Measurements from ENCODE around the gene NTN3. TPM values are rescaled to one million over a fixed set of nuclear protein-coding genes. Genes with fewer than 3 reads are reported as not detected.
"Not testable (repeated sequence)": the region's sequence is repeated elsewhere in the genome, so short reads cannot be mapped to it uniquely, and the experiment has no call there.

Gene NTN3
- total and polyA plus RNA-seq, 2 donors from 2014 or later = 0.28 TPM; not detected in 1

DNA sequence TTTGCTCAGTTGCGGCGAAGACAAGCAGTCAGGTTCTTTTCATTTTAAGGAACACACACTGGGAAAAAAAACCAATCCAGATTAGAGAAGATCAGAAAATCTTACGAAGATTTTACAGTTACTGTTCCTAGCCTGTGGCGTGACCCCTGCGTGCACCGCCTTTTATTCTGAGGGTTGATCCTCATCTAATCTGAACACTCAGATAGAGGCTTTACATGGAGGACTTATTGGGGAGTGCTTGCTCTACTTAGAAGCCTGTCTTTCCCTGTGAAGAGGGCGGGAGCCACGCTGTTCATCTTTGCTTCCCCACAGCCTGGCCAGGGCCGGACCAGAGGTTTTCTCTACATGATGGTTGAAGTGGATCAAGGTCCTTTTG, 5.2 kb downstream of the NTN3 start:
- H3K9ac ChIP-seq (ENCODE audit: low read length in 3 of 3) = peak overlapping the region in 2 of 3 donors; percentile 2 to 37
- no peaks in the 10 kb centered on the region for H3K36me3 ChIP-seq (ENCODE audit: control insufficient read depth in 2 of 3, insufficient read depth in 3 of 3, low read length in 3 of 3)
- no peaks in the 10 kb centered on the region for H3K9me3 ChIP-seq (ENCODE audit: control insufficient read depth in 2 of 3, insufficient read depth in 1 of 3, low read length in 3 of 3)
- peaks cover 0 to 50% (median 17%) of the 10 kb centered on the region in 3 donors for H3K4me1 ChIP-seq (ENCODE audit: control insufficient read depth in 2 of 3, insufficient read depth in 2 of 3, low read depth in 1 of 3, low read length in 3 of 3)
- H3K4me3 ChIP-seq (ENCODE audit: low read length in 3 of 3) = peak overlapping the region in 2 of 3 donors; percentile 6 to 47
- no peak for FAIRE-seq
- DNase-seq = peak in 1 of 5 donors; percentile 39
- no peaks in the 10 kb centered on the region for H3K27me3 ChIP-seq (ENCODE audit: control insufficient read depth, insufficient read depth, low read length)
- TF ChIP-seq, protein P1, sequence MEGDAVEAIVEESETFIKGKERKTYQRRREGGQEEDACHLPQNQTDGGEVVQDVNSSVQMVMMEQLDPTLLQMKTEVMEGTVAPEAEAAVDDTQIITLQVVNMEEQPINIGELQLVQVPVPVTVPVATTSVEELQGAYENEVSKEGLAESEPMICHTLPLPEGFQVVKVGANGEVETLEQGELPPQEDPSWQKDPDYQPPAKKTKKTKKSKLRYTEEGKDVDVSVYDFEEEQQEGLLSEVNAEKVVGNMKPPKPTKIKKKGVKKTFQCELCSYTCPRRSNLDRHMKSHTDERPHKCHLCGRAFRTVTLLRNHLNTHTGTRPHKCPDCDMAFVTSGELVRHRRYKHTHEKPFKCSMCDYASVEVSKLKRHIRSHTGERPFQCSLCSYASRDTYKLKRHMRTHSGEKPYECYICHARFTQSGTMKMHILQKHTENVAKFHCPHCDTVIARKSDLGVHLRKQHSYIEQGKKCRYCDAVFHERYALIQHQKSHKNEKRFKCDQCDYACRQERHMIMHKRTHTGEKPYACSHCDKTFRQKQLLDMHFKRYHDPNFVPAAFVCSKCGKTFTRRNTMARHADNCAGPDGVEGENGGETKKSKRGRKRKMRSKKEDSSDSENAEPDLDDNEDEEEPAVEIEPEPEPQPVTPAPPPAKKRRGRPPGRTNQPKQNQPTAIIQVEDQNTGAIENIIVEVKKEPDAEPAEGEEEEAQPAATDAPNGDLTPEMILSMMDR (IDR thresholded peaks at IDR 0.05; ENCODE audit: borderline replicate concordance, extremely low read depth, insufficient read depth) = no peak
- peak overlapping the region; percentile 27 to 68 for H3K27ac ChIP-seq (ENCODE audit: low read depth in 2 of 2, low read length in 2 of 2)
- intact Hi-C loops (cut with DNase I) = no loop called here

DNA sequence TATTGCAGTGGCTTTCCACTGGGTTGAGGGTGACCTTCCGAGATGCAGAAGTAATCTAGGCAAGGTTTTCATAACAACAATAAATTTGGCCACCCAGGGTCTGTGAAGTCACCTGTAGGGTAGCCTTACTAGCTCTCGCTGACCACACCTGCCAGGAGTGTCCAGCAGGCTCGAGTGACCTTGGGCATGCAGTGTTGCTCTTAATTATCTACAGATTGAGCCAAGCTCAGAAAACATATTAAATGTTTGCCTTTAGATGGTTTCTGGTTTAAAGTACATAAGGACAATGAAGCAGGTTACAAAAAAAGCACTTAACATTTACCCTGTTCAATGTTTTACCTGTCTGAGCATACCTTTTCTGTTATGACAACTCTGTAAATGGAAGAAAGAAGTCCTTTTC, 5.6 kb downstream of the NTN3 start:
- H3K27ac ChIP-seq (ENCODE audit: low read depth in 2 of 2, low read length in 2 of 2) = peak overlapping the region; percentile 27 to 68

DNA sequence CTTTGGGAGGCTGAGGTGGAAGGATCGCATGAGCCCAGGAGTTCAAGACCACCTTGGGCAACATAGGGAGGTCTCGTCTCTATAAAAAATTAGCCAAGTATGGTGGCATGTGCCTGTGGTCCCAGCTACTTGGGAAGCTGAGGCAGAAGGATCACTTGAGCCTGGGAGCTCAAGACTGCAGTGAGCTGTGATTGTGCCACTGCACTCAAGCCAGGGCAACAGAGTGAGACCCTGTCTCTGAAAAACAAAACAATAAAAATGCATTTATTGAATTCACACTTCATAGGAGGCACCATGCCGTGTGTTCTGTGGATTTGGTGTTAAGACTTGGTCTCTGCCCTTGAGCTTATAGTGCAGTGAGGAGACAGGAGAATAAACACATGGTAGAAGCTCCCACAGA, 6.2 kb downstream of the NTN3 start:
- Histone ChIP-seq H3K9ac (ENCODE audit: low read length in 3 of 3) (peak overlapping the region in 2 of 3 donors; percentile 10 to 41), H3K4me1 (ENCODE audit: control insufficient read depth in 2 of 3, insufficient read depth in 2 of 3, low read depth in 1 of 3, low read length in 3 of 3) (peaks cover 0 to 51% (median 17%) of the 10 kb centered on the region in 3 donors), H3K9me3 (ENCODE audit: control insufficient read depth in 2 of 3, insufficient read depth in 1 of 3, low read length in 3 of 3) (no peaks in the 10 kb centered on the region), H3K27ac (ENCODE audit: low read depth in 2 of 2, low read length in 2 of 2) (peak overlapping the region; percentile 27 to 68), H3K4me3 (ENCODE audit: low read length in 3 of 3) (no peak overlapping the region), H3K36me3 (ENCODE audit: control insufficient read depth in 2 of 3, insufficient read depth in 3 of 3, low read length in 3 of 3) (no peaks in the 10 kb centered on the region), H3K27me3 (ENCODE audit: control insufficient read depth, insufficient read depth, low read length) (no peaks in the 10 kb centered on the region)
- no peak for FAIRE-seq
- intact Hi-C loops (cut with DNase I) = no loop called here
- TF ChIP-seq, protein P1 (IDR thresholded peaks at IDR 0.05; ENCODE audit: borderline replicate concordance, extremely low read depth, insufficient read depth) = no peak
- DNase-seq = no peak

More for the DNA sequence above, 5.6 kb downstream of the NTN3 start:
- no peak overlapping the region for H3K4me3 ChIP-seq (ENCODE audit: low read length in 3 of 3)
- FAIRE-seq = no peak
- no peaks in the 10 kb centered on the region for H3K9me3 ChIP-seq (ENCODE audit: control insufficient read depth in 2 of 3, insufficient read depth in 1 of 3, low read length in 3 of 3)
- TF ChIP-seq, protein P1 (IDR thresholded peaks at IDR 0.05; ENCODE audit: borderline replicate concordance, extremely low read depth, insufficient read depth) = no peak
- peak overlapping the region in 1 of 3 donors; percentile 41 for H3K9ac ChIP-seq (ENCODE audit: low read length in 3 of 3)
- no peaks in the 10 kb centered on the region for H3K36me3 ChIP-seq (ENCODE audit: control insufficient read depth in 2 of 3, insufficient read depth in 3 of 3, low read length in 3 of 3)
- peaks cover 0 to 50% (median 17%) of the 10 kb centered on the region in 3 donors for H3K4me1 ChIP-seq (ENCODE audit: control insufficient read depth in 2 of 3, insufficient read depth in 2 of 3, low read depth in 1 of 3, low read length in 3 of 3)
- no peaks in the 10 kb centered on the region for H3K27me3 ChIP-seq (ENCODE audit: control insufficient read depth, insufficient read depth, low read length)
- intact Hi-C loops (cut with DNase I) = no loop called here
- no peak for DNase-seq

DNA sequence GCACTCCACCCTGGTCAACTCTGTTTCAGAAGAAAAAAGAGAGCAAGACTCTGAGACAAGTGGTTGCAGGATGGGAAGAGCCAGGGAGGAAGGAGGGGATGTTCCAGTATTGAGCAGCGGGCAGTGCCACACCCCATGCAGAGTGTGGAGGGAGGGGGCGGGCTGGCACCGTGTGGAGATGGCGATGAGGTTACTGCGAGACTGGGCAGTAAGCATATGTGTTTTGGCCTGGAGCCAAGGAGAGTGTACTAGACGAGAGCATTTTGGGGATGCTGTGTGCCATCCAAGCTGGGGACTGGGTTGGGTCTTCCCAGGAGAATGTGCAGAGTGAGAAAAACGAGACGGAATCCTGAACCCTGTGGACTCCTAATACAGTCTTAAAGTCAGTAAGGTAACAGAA, 7.2 kb downstream of the NTN3 start:
- H3K4me1 ChIP-seq (ENCODE audit: control insufficient read depth in 2 of 3, insufficient read depth in 2 of 3, low read depth in 1 of 3, low read length in 3 of 3) = peaks cover 0 to 56% (median 17%) of the 10 kb centered on the region in 3 donors

DNA sequence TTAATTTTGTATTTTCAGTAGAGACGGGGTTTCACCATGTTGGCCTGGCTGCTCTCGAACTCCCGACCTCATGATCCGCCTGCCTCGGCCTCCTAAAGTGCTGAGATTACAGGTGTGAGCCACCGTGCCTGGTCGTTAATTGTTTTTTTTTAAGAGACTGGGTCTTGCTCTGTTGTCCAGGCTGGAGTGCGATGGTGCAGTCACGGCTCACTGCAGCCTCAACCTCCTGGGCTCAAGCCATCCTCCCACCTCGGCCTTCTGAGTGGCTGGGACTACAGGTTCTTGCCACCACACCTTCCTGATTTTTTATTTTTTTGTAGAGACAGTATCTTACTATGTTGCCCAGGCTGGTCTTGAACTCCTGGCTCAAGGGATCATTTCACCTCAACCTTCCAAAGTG, 8.9 kb downstream of the NTN3 start:
- H3K4me1 ChIP-seq (ENCODE audit: control insufficient read depth in 2 of 3, insufficient read depth in 2 of 3, low read depth in 1 of 3, low read length in 3 of 3) = peaks cover 0 to 56% (median 17%) of the 10 kb centered on the region in 3 donors
- H3K4me3 ChIP-seq (ENCODE audit: low read length in 3 of 3); H3K9ac ChIP-seq (ENCODE audit: low read length in 3 of 3); H3K36me3 ChIP-seq (ENCODE audit: control insufficient read depth in 2 of 3, insufficient read depth in 3 of 3, low read length in 3 of 3); H3K9me3 ChIP-seq (ENCODE audit: control insufficient read depth in 2 of 3, insufficient read depth in 1 of 3, low read length in 3 of 3); intact Hi-C loops (cut with DNase I); FAIRE-seq; H3K27me3 ChIP-seq (ENCODE audit: control insufficient read depth, insufficient read depth, low read length): not testable (repeated sequence)
- H3K27ac ChIP-seq (ENCODE audit: low read depth in 2 of 2, low read length in 2 of 2) = peak overlapping the region in 1 of 2 donors; percentile 55
- DNase-seq = peak in 1 of 5 donors; percentile 41

More for the DNA sequence above, 7.2 kb downstream of the NTN3 start:
- H3K36me3 ChIP-seq (ENCODE audit: control insufficient read depth in 2 of 3, insufficient read depth in 3 of 3, low read length in 3 of 3) = no peaks in the 10 kb centered on the region
- no peak for FAIRE-seq
- H3K9me3 ChIP-seq (ENCODE audit: control insufficient read depth in 2 of 3, insufficient read depth in 1 of 3, low read length in 3 of 3) = no peaks in the 10 kb centered on the region
- TF ChIP-seq, protein P1 (IDR thresholded peaks at IDR 0.05; ENCODE audit: borderline replicate concordance, extremely low read depth, insufficient read depth) = no peak
- no peak overlapping the region for H3K4me3 ChIP-seq (ENCODE audit: low read length in 3 of 3)
- H3K9ac ChIP-seq (ENCODE audit: low read length in 3 of 3) = peak overlapping the region in 1 of 3 donors; percentile 26
- H3K27ac ChIP-seq (ENCODE audit: low read depth in 2 of 2, low read length in 2 of 2) = no peak overlapping the region
- H3K27me3 ChIP-seq (ENCODE audit: control insufficient read depth, insufficient read depth, low read length) = no peaks in the 10 kb centered on the region
- intact Hi-C loops (cut with DNase I) = no loop called here
- DNase-seq = no peak

All from kidney (tissue), 14 donors.